ENCODE data around the gene NBDY.

Gene NBDY

GRCh38 chrX:56786889-56787733, 58.1 kb downstream of the NBDY start:
- DNase-seq: no peak

DNA sequence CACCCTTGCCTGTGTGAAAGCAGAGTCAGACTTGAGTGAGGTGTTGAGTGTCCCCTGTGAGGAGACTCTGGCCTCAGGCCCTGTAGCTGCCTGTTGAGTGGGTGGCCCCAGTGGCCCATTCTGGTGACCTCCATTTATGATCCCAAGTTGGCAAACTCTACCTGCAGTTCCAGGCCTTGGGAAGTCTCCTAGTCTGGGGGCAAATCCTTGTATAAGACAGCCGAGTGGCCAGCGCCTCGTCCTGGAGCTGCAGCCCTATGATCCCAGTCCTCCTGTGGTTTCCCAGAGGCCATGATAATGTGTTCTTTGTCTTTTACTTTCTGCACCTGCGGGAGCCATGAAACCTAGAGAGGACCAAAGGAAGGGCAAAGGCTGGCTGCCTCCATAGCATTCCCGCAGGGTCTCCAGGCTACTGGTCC, 58.7 kb downstream of the NBDY start:
- DNase-seq: no peak

- DNase-seq: no peak
Observed at GRCh38 chrX:56788229-56788628, 59.2 kb downstream of the NBDY start.

DNA sequence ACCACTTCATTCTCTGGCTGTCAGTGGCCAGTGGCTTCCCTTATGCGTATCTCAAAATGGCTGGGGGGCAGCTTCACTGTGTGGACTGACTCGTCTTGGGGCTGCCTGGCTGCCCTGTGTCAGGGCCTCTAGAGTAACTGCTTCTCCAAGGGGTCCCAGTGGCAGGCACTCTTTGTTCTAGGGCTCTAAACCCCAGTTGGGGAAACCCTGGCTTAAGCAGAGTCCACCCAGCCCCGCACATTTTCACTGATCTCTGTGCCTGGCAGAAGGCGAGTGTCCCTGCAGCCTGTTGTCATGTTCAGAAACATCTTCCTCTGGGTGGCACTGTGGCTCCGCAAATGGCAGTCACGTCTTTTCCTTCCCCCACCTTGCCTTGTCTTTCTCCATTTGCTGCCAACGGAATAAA, 59.7 kb downstream of the NBDY start:
- no peak for DNase-seq

DNA sequence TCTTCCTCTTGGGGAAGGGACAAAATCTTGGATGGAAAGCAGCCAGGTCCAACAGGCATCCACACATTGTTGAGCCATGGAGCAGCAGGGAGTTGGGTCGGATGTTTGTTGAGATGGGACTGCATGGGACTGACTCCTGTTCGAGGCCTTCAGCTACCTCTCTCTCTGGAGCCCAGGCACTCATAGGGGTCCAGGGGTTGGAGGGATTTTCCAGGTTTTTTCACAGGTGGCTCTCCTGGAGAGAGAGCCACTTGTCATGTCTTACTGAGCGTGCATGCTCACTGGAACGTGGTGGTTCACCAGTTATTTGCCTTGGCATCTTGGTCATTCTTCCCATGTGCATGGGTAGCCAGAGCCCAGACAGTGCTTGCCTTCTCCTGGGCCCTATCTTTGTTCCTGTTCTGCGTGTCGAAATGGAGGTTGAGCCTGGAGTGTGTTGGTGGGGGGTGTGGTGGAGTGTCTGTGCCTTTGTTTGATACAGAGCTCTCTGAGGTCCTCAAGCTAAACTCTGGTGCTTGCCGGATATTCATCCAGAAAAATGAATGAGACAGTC, 60.6 kb downstream of the NBDY start:
- no peak for DNase-seq

DNA sequence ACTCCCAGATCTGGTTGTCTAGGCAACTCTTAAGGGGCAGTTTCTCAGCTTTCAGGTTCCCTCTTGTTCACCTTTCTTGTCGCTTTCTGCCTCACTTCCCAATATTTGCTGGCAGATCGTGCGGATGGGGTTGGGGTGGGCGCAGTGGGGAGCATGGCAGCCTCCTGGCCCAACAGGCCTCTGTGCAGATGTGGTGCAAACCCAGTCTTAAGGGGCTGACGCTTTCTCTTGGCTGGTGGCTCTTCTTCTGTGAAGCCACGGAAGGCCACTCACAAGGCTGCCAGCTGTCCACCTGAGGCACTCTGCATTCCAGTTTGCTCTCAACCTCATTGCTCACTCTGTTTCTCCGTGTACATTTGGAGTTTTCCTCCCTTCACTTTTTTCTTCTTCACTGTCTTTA, 61.7 kb downstream of the NBDY start:
- no peak for DNase-seq

DNA sequence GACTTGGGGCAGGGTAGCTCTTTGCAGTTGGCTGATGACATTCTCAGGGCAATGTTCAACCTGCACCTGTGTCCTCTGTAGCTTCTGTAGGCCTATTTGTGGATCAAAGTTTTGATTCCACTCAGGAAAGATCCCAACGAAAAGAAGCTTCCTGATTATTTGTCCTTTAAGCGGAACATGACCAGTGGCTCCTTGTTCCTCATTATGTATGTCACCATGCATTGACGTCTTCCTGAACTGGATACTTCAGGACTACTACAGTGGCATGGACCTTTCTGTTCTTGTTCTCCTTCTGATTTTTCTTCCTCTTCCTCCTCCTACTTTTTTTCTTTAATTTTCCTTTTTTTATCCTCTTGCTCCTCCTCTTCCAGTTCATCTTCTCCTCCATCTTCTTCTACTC, 62.4 kb downstream of the NBDY start:
- DNase-seq: no peak

- DNase-seq: no peak
Observed at GRCh38 chrX:56792270-56793111, 63.4 kb downstream of the NBDY start.

- DNase-seq: no peak
Observed at GRCh38 chrX:56793112-56793430, 64.0 kb downstream of the NBDY start.

DNA sequence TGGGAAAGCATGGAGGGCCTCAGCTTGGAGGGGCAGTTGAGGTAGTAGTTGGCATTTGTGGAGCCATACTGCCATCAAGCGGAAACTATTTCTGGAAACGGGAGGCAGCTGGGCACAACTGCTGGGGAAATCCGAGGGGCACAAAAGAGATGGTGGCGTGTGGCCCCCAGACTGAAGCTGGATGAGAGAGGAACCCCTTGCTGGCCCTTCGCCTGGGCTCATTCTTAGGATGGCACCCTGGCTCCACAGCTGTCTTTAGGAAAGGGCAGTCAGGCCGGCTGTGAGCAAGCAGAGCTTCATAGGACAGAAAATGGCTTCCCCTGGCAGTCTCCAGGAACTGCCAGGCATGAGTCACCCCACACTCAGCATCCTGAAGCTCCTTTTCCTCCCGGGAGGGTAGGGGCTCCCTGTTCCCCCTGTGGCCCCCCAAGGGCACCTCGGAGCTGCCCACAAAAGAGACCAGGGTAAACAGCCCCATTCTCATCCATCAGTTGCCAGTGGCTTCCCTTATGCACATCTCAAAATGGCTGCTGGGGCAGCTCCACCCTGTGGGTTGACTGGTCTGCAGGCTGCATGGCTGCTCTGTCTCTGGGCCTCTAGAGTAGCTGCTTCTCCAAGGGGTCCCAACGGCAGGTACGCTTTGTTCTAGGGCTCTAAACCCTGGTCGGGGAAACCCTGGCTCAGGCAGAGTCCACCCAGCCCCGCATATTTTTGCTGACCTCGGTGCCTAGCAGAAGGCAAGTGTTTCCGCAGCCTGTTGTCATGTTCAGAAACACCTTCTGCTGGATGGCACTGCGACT, 64.7 kb downstream of the NBDY start:
- no peak for DNase-seq

GRCh38 chrX:56794404-56795230, 65.6 kb downstream of the NBDY start:
- DNase-seq: no peak

DNA sequence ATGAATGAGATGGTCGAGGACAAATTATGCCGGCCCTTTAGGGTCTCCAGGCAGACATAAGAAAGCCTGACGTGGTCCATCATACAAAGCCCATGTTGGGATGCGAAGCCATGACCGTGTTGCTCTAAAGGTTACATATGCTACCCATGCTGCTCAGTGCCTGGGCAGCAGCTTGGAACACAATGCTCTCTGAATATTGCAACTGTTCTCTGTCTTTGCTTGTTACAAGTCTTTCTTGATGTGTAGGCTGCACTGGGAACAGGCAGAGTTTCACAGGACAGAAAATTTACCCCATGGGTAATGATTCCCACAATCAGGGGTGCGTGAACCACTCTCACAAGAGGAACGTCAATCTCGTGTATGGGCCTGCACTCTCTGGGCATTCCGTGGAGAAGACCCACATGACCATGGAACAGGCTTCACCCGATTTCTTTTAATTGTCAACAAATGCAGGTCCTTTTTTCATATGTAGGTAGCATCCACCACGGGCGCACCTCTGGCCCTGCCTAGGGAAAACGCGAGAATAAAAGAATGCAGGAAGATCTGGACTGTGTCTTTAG, 66.3 kb downstream of the NBDY start:
- no peak for DNase-seq

DNA sequence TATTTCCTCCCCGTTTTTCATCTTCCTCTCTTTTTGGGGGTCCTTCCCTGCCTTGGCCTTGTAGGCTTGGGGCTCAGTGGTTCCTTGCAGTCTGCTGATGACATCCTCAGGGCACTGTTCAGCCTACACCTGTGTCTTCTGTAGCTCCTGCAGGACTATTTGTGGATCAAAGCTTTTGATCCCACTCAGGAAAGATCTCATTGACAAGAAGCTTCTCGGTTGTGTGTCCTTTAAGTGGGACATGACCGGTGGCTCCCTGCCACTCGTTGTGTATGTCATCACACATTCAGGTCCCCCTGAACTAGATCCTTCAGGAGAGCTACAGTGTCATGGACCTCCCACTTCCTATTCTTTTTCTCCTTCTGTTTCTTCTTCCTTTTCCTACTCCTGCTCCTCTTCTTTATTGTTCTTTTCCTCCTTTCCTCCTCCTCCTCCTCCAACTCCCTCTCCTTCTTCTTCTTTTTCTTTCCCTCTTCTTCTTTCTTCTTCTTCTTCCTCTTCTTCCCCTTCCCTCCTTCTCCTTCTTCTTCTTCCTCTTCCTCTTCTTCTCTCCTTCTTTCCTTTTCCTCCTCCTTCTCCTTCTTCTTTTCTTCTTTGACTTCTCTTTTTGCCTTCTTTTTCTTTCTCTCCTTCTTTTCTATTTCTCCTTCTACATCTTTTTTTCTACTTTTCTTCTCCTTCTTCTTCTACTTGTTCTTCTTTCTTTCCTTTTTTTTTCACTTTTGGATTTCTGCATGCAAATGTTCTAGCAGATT, 67.8 kb downstream of the NBDY start:
- no peak for DNase-seq

GRCh38 chrX:56797574-56798338, 68.7 kb downstream of the NBDY start:
- no peak for DNase-seq

GRCh38 chrX:56798339-56798711, 69.3 kb downstream of the NBDY start:
- DNase-seq: no peak

- DNase-seq: no peak
Observed at GRCh38 chrX:56798866-56799758, 70.1 kb downstream of the NBDY start.

- no peak for DNase-seq
Observed at GRCh38 chrX:56800307-56800706, 71.3 kb downstream of the NBDY start.

- DNase-seq: no peak
Observed at GRCh38 chrX:56800801-56801200, 71.8 kb downstream of the NBDY start.

DNA sequence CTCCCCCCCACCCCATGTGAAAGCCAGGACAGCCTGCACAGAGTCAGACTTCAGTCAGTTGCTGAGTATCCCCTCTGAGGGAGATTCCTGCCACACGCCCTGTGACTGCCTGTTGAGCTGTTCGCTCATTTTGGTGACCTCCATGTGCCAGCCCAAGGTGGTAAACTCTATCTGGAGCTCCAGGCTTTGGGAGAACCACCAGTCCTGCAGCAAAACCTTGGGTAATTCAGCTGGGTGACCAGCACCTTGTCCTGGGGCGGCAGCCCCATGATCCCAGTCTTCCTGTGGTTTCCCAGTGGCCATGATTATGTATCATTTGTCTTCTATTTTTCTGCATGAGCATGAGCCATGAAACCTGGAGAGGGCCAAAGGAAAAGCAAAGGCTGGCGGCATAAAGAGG, 73.4 kb downstream of the NBDY start:
- DNase-seq: no peak

All from NCI-H524 treated with DMSO at 0.1 percent for 48 hours (cell line).